Measurements from ENCODE around the gene TSC22D4.
A peak's percentile ranks its signal among the peaks of the same experiment; 100 is the strongest.

TSC22D4 gene

GRCh38 chr7:100437150-100438100, 41.6 kb downstream of the TSC22D4 start:
- no peak overlapping the region for H3K4me3 ChIP-seq (ENCODE audit: low read depth, low read length)
- no peak for DNase-seq (ENCODE audit: low read depth)
- no peak for TF ChIP-seq POLR2A (IDR thresholded peaks at IDR 0.05; ENCODE audit: extremely low read depth, insufficient read length)
- TF ChIP-seq MYC (IDR thresholded peaks at IDR 0.05; ENCODE audit: low read depth, low read length), result no peak
- TF ChIP-seq MAX (IDR thresholded peaks at IDR 0.05; ENCODE audit: low read depth, low read length), result no peak

GRCh38 chr7:100435401-100436304, 43.4 kb downstream of the TSC22D4 start:
- H3K4me3 ChIP-seq (ENCODE audit: low read depth, low read length), result peak overlapping the region; percentile 87
- TF ChIP-seq MYC (IDR thresholded peaks at IDR 0.05; ENCODE audit: low read depth, low read length) (peak; percentile 76; the same call in 1 of the 2 replicates), CTCF (IDR thresholded peaks at IDR 0.05; ENCODE audit: low read depth, low read length) (no peak), POLR2A (IDR thresholded peaks at IDR 0.05; ENCODE audit: extremely low read depth, insufficient read length) (no peak), MAX (IDR thresholded peaks at IDR 0.05; ENCODE audit: low read depth, low read length) (peak; percentile 67)
- peak; percentile 76 for DNase-seq (ENCODE audit: low read depth)

GRCh38 chr7:100434297-100435144, 44.5 kb downstream of the TSC22D4 start:
- TF ChIP-seq POLR2A (IDR thresholded peaks at IDR 0.05; ENCODE audit: extremely low read depth, insufficient read length), result no peak
- TF ChIP-seq CTCF (IDR thresholded peaks at IDR 0.05; ENCODE audit: low read depth, low read length), result no peak
- no peak for TF ChIP-seq MYC (IDR thresholded peaks at IDR 0.05; ENCODE audit: low read depth, low read length)
- no peak for TF ChIP-seq MAX (IDR thresholded peaks at IDR 0.05; ENCODE audit: low read depth, low read length)

GRCh38 chr7:100433592-100434296, 45.3 kb downstream of the TSC22D4 start:
- no peak overlapping the region for H3K4me3 ChIP-seq (ENCODE audit: low read depth, low read length)
- DNase-seq (ENCODE audit: low read depth), result peak; percentile 42
- no peak for TF ChIP-seq CTCF (IDR thresholded peaks at IDR 0.05; ENCODE audit: low read depth, low read length)
- peak; percentile 5 for TF ChIP-seq POLR2A (IDR thresholded peaks at IDR 0.05; ENCODE audit: extremely low read depth, insufficient read length)

More at GRCh38 chr7:100434297-100435144, 44.5 kb downstream of the TSC22D4 start:
- DNase-seq (ENCODE audit: low read depth), result peak; percentile 53
- H3K4me3 ChIP-seq (ENCODE audit: low read depth, low read length), result peak overlapping the region; percentile 87

- peak overlapping the region; percentile 3 for H3K4me3 ChIP-seq (ENCODE audit: low read depth, low read length)
- DNase-seq (ENCODE audit: low read depth), result peak; percentile 24
- TF ChIP-seq POLR2A (IDR thresholded peaks at IDR 0.05; ENCODE audit: extremely low read depth, insufficient read length) (peak; percentile 14), MYC (IDR thresholded peaks at IDR 0.05; ENCODE audit: low read depth, low read length) (no peak)
These were observed 45.8 kb downstream of the TSC22D4 start for GRCh38 chr7:100433276-100433591.
